Peyer's patch (tissue), 4 donors: Measurements from ENCODE around the gene CHFR. TPM values are rescaled to one million over a fixed set of nuclear protein-coding genes. Genes with fewer than 3 reads are reported as not detected.
"Not testable (repeated sequence)": the region's sequence is repeated elsewhere in the genome, so short reads cannot be mapped to it uniquely, and the experiment has no call there.

Experiments
- DNase-seq, 3 donors: peaks; one replicate each; pipeline ENCODE4 v3.0.0-alpha.2; 2017 to 2019
- H3K27ac ChIP-seq, 4 donors: fragments of 200-600 bp; sonication (generic); one replicate each; pipeline ENCODE4 v1.5.1; 2016 to 2019
- H3K27me3 ChIP-seq, 2 donors: fragments of 200-600 bp; sonication (generic); one replicate each; pipeline ENCODE4 v1.5.1; 2019
- H3K36me3 ChIP-seq, 3 donors: fragments of 200-600 bp; sonication (generic); one replicate each; pipeline ENCODE4 v1.5.1; 2016 to 2019
- H3K4me1 ChIP-seq, 4 donors: fragments of 200-600 bp; sonication (generic); one replicate each; pipeline ENCODE4 v1.5.1; 2016 to 2019
- H3K4me3 ChIP-seq, 4 donors: fragments of 200-600 bp; sonication (generic); 1 replicate in 3 of 4; 2 replicates in 1 of 4; pipeline ENCODE4 v1.5.1; 2016 to 2019; ENCODE audit warnings: mild to moderate bottlenecking in 1 of 4
- H3K9me3 ChIP-seq, 4 donors: fragments of 200-600 bp; sonication (generic); one replicate each; pipeline ENCODE4 v1.5.1; 2016 to 2019; ENCODE audit warnings: mild to moderate bottlenecking in 1 of 4
- CTCF ChIP-seq, 6 experiments: fragments of 450-650 bp in 4 of 6; fragments of 200-600 bp in 2 of 6; sonication (generic) in 1 of 6; IDR thresholded peaks; one replicate each; pipeline ENCODE4 v1.5.1; 2017 to 2019; ENCODE audit warnings: antibody characterized with exemption in 6 of 6, mild to moderate bottlenecking in 3 of 6, moderate library complexity in 1 of 6
- POLR2A ChIP-seq, 2 donors: fragments of 450-650 bp; IDR thresholded peaks; one replicate each; pipeline ENCODE4 v1.5.1; 2017; ENCODE audit warnings: antibody characterized with exemption in 2 of 2, mild to moderate bottlenecking in 2 of 2, moderate library complexity in 2 of 2
- total RNA-seq, 4 donors: library from RNA; depleted of rRNA; stranded (reverse); fragments of >200 nt; gene quantifications; one replicate each; pipeline ENCODE4 v1.1.0, GENCODE V29; 2016

The CHFR gene
- total RNA-seq, 4 donors from 2014 or later, result 80.6 to 125 (median 94.7) TPM

- no peak overlapping the region for H3K27ac ChIP-seq
- no peaks in the 10 kb centered on the region for H3K9me3 ChIP-seq
- no peak for DNase-seq
- no peaks in the 10 kb centered on the region for H3K27me3 ChIP-seq
- no peak overlapping the region for H3K4me3 ChIP-seq
- TF ChIP-seq CTCF (IDR thresholded peaks at IDR 0.05) (no peak), POLR2A (IDR thresholded peaks at IDR 0.05) (no peak)
- H3K4me1 ChIP-seq, result no peaks in the 10 kb centered on the region
- peaks cover 0 to 91% (median 0%) of the 10 kb centered on the region in 3 donors for H3K36me3 ChIP-seq
These were observed 89.4 kb downstream of the CHFR start for GRCh38 chr12:132797820-132798570.

- DNase-seq, result no peak
- no peak overlapping the region for H3K4me3 ChIP-seq
- H3K27ac ChIP-seq, result no peak overlapping the region
- no peak for TF ChIP-seq CTCF (IDR thresholded peaks at IDR 0.05)
- TF ChIP-seq POLR2A (IDR thresholded peaks at IDR 0.05), result no peak
- no peaks in the 10 kb centered on the region for H3K4me1 ChIP-seq
- no peaks in the 10 kb centered on the region for H3K27me3 ChIP-seq
- no peaks in the 10 kb centered on the region for H3K9me3 ChIP-seq
- peaks cover 0 to 89% (median 0%) of the 10 kb centered on the region in 3 donors for H3K36me3 ChIP-seq
These were observed 91.6 kb downstream of the CHFR start for GRCh38 chr12:132795847-132796246.

GRCh38 chr12:132791940-132792339 lies 95.5 kb downstream of the CHFR start:
- not testable (repeated sequence) for H3K27ac ChIP-seq, DNase-seq, H3K4me1 ChIP-seq, H3K27me3 ChIP-seq, H3K9me3 ChIP-seq, H3K4me3 ChIP-seq
- H3K36me3 ChIP-seq, result peaks cover 0 to 82% (median 0%) of the 10 kb centered on the region in 3 donors

- H3K36me3 ChIP-seq, result peaks cover 0 to 78% (median 0%) of the 10 kb centered on the region in 3 donors
- H3K4me3 ChIP-seq, result no peak overlapping the region
- no peaks in the 10 kb centered on the region for H3K4me1 ChIP-seq
- H3K27ac ChIP-seq, result no peak overlapping the region
- H3K27me3 ChIP-seq, result no peaks in the 10 kb centered on the region
- no peaks in the 10 kb centered on the region for H3K9me3 ChIP-seq
- TF ChIP-seq POLR2A (IDR thresholded peaks at IDR 0.05) (no peak), CTCF (IDR thresholded peaks at IDR 0.05) (no peak)
- DNase-seq, result no peak
These were observed 98.3 kb downstream of the CHFR start for GRCh38 chr12:132789099-132789471.

GRCh38 chr12:132788375-132789098 lies 98.9 kb downstream of the CHFR start:
- H3K36me3 ChIP-seq, result peaks cover 0 to 78% (median 0%) of the 10 kb centered on the region in 3 donors
- no peaks in the 10 kb centered on the region for H3K4me1 ChIP-seq
- no peak overlapping the region for H3K27ac ChIP-seq
- H3K4me3 ChIP-seq, result no peak overlapping the region
- H3K27me3 ChIP-seq, result no peaks in the 10 kb centered on the region
- DNase-seq, result no peak
- no peaks in the 10 kb centered on the region for H3K9me3 ChIP-seq
- TF ChIP-seq POLR2A (IDR thresholded peaks at IDR 0.05) (no peak), CTCF (IDR thresholded peaks at IDR 0.05) (no peak)

GRCh38 chr12:132787877-132788276 lies 99.5 kb downstream of the CHFR start:
- DNase-seq, result no peak
- H3K27me3 ChIP-seq, result no peaks in the 10 kb centered on the region
- TF ChIP-seq CTCF (IDR thresholded peaks at IDR 0.05) (no peak), POLR2A (IDR thresholded peaks at IDR 0.05) (no peak)
- H3K36me3 ChIP-seq, result peaks cover 0 to 82% (median 0%) of the 10 kb centered on the region in 3 donors
- no peaks in the 10 kb centered on the region for H3K4me1 ChIP-seq
- no peak overlapping the region for H3K27ac ChIP-seq
- no peaks in the 10 kb centered on the region for H3K9me3 ChIP-seq
- no peak overlapping the region for H3K4me3 ChIP-seq
